PC-3 (cell line): ENCODE results near the gene CYB561D1.

Experiments used
- CTCF ChIP-seq: fragments of 300-600 bp; sonication (generic); conservative IDR thresholded peaks from 2 replicates; pipeline ENCODE4 v1.5.1; 2017; ENCODE audit warnings: antibody characterized with exemption, low read depth, mild to moderate bottlenecking, low read length
- EZH2phosphoT487 ChIP-seq: fragments of 300-600 bp; sonication (generic); IDR thresholded peaks from 2 replicates; pipeline ENCODE4 v1.6.1; 2018; ENCODE audit warnings: mild to moderate bottlenecking, antibody characterized with exemption, low read length, borderline replicate concordance

GRCh38 chr1:109508873-109509175 lies 14.9 kb downstream of the CYB561D1 start:
- TF ChIP-seq CTCF, result no peak
- no peak for TF ChIP-seq EZH2phosphoT487
